NCI-H510A (cell line): Measurements from ENCODE around the gene RPS14.

Source experiments
- DNase-seq: peaks from one replicate; lab custom pipeline; 2025; lab: John Stamatoyannopoulos, UW

Gene RPS14

GRCh38 chr5:150449517-150450339 lies at the start of gene RPS14:
RPS14 (minus strand) TSS chr5:150449739; CDS start chr5:150447733, 2,006 bp downstream.
- DNase-seq, result peak; percentile 75

GRCh38 chr5:150498971-150499370 lies 49.4 kb upstream of the RPS14 start:
- DNase-seq, result no peak

GRCh38 chr5:150498501-150498900 lies 49.0 kb upstream of the RPS14 start:
- DNase-seq, result no peak

GRCh38 chr5:150497989-150498317 lies 48.4 kb upstream of the RPS14 start:
- DNase-seq, result no peak

GRCh38 chr5:150497274-150497988 lies 47.9 kb upstream of the RPS14 start:
- DNase-seq, result peak; percentile 21

- DNase-seq, result no peak
Observed at GRCh38 chr5:150496534-150496933, 47.0 kb upstream of the RPS14 start.

- no peak for DNase-seq
Observed at GRCh38 chr5:150496098-150496497, 46.6 kb upstream of the RPS14 start.

GRCh38 chr5:150492621-150493020 lies 43.1 kb upstream of the RPS14 start:
- no peak for DNase-seq

GRCh38 chr5:150491876-150492275 lies 42.3 kb upstream of the RPS14 start:
- DNase-seq, result no peak

- no peak for DNase-seq
Observed at GRCh38 chr5:150490754-150491153, 41.2 kb upstream of the RPS14 start.

GRCh38 chr5:150490296-150490669 lies 40.7 kb upstream of the RPS14 start:
- no peak for DNase-seq

- DNase-seq, result no peak
Observed at GRCh38 chr5:150489360-150490295, 40.1 kb upstream of the RPS14 start.

- no peak for DNase-seq
Observed at GRCh38 chr5:150488519-150489359, 39.2 kb upstream of the RPS14 start.

- DNase-seq, result peak; percentile 73
Observed at GRCh38 chr5:150487199-150488061, 37.9 kb upstream of the RPS14 start.

- peak; percentile 76 for DNase-seq
Observed at GRCh38 chr5:150486402-150487198, 37.1 kb upstream of the RPS14 start.

- peak; percentile 18 for DNase-seq
Observed at GRCh38 chr5:150485693-150486401, 36.3 kb upstream of the RPS14 start.

GRCh38 chr5:150484964-150485692 lies 35.6 kb upstream of the RPS14 start:
- DNase-seq, result no peak

- no peak for DNase-seq
Observed at GRCh38 chr5:150481972-150482406, 32.5 kb upstream of the RPS14 start.

- no peak for DNase-seq
Observed at GRCh38 chr5:150481708-150481965, 32.1 kb upstream of the RPS14 start.
